Fibroblast of the aortic adventitia (primary cell): ENCODE measurements around the gene METAP1D. TPM values are rescaled to one million over a fixed set of nuclear protein-coding genes. Genes with fewer than 3 reads are reported as not detected.
"Not testable (repeated sequence)": the region's sequence is repeated elsewhere in the genome, so short reads cannot be mapped to it uniquely, and the experiment has no call there.

ENCODE experiments used
- DNase-seq: peaks from one replicate; pipeline ENCODE4 v3.0.0-alpha.2; 2010; ENCODE audit warnings: low read depth
- H3K4me3 ChIP-seq: 2 replicates; pipeline ENCODE4 v1.5.1; 2011; ENCODE audit warnings: low read depth, mild to moderate bottlenecking, control low read depth, low read length, moderate library complexity
- CTCF ChIP-seq: IDR thresholded peaks from 2 replicates; pipeline ENCODE4 v1.5.1; 2011; ENCODE audit warnings: mild to moderate bottlenecking, low read length, control low read depth, inconsistent platforms; ENCODE audit not compliant: insufficient read depth
- total RNA-seq: library from RNA; depleted of rRNA; stranded (reverse); fragments of >200 nt; gene quantifications from 2 replicates; pipeline ENCODE4 v1.2.3, GENCODE V29; 2012; ENCODE audit warnings: low replicate concordance

Gene METAP1D
- total RNA-seq, 1 donor: 14.3 TPM

GRCh38 chr2:172107690-172108586, 108.2 kb downstream of the METAP1D start:
- no peak overlapping the region for H3K4me3 ChIP-seq
- no peak for DNase-seq
- TF ChIP-seq CTCF: no peak

- no peak for DNase-seq
- no peak overlapping the region for H3K4me3 ChIP-seq
- TF ChIP-seq CTCF: no peak
Observed at GRCh38 chr2:172108587-172108930, 108.8 kb downstream of the METAP1D start.

- no peak for TF ChIP-seq CTCF
- DNase-seq: no peak
- H3K4me3 ChIP-seq: no peak overlapping the region
Observed at GRCh38 chr2:172109256-172109987, 109.7 kb downstream of the METAP1D start.

GRCh38 chr2:172109988-172110811, 110.4 kb downstream of the METAP1D start:
- TF ChIP-seq CTCF: no peak
- no peak overlapping the region for H3K4me3 ChIP-seq
- no peak for DNase-seq

- TF ChIP-seq CTCF: peak; percentile 35
- peak; percentile 73 for DNase-seq
- no peak overlapping the region for H3K4me3 ChIP-seq
Observed at GRCh38 chr2:172113617-172114016, 113.9 kb downstream of the METAP1D start.

GRCh38 chr2:172114176-172114575, 114.4 kb downstream of the METAP1D start:
- H3K4me3 ChIP-seq, DNase-seq: not testable (repeated sequence)

GRCh38 chr2:172114579-172114978, 114.8 kb downstream of the METAP1D start:
- H3K4me3 ChIP-seq: no peak overlapping the region
- TF ChIP-seq CTCF: no peak
- DNase-seq: no peak
